Measurements from ENCODE around the gene GFRA1.

GFRA1 gene

GRCh38 chr10:116197946-116198675 is 74.9 kb downstream of the GFRA1 start:
- no peak for TF ChIP-seq MAX (IDR thresholded peaks at IDR 0.05; ENCODE audit: low read depth, low read length)
- TF ChIP-seq CTCF (IDR thresholded peaks at IDR 0.05; ENCODE audit: low read depth, low read length), result no peak
- no peak for TF ChIP-seq POLR2A (IDR thresholded peaks at IDR 0.05; ENCODE audit: extremely low read depth, insufficient read length)
- TF ChIP-seq MYC (IDR thresholded peaks at IDR 0.05; ENCODE audit: low read depth, low read length), result no peak
- no peak for DNase-seq (ENCODE audit: low read depth)
- H3K4me3 ChIP-seq (ENCODE audit: low read depth, low read length), result no peak overlapping the region

GRCh38 chr10:116195583-116195982 is 77.4 kb downstream of the GFRA1 start:
- no peak for DNase-seq (ENCODE audit: low read depth)
- no peak overlapping the region for H3K4me3 ChIP-seq (ENCODE audit: low read depth, low read length)
- TF ChIP-seq POLR2A (IDR thresholded peaks at IDR 0.05; ENCODE audit: extremely low read depth, insufficient read length) (no peak), MAX (IDR thresholded peaks at IDR 0.05; ENCODE audit: low read depth, low read length) (no peak), MYC (IDR thresholded peaks at IDR 0.05; ENCODE audit: low read depth, low read length) (no peak), CTCF (IDR thresholded peaks at IDR 0.05; ENCODE audit: low read depth, low read length) (no peak)

- no peak for DNase-seq (ENCODE audit: low read depth)
- H3K4me3 ChIP-seq (ENCODE audit: low read depth, low read length), result no peak overlapping the region
- TF ChIP-seq MYC (IDR thresholded peaks at IDR 0.05; ENCODE audit: low read depth, low read length) (no peak), POLR2A (IDR thresholded peaks at IDR 0.05; ENCODE audit: extremely low read depth, insufficient read length) (no peak), MAX (IDR thresholded peaks at IDR 0.05; ENCODE audit: low read depth, low read length) (no peak), CTCF (IDR thresholded peaks at IDR 0.05; ENCODE audit: low read depth, low read length) (no peak)
Observed at GRCh38 chr10:116195039-116195438, 78.0 kb downstream of the GFRA1 start.

- TF ChIP-seq POLR2A (IDR thresholded peaks at IDR 0.05; ENCODE audit: extremely low read depth, insufficient read length), result no peak
- no peak for TF ChIP-seq MAX (IDR thresholded peaks at IDR 0.05; ENCODE audit: low read depth, low read length)
- TF ChIP-seq MYC (IDR thresholded peaks at IDR 0.05; ENCODE audit: low read depth, low read length), result no peak
- no peak for TF ChIP-seq CTCF (IDR thresholded peaks at IDR 0.05; ENCODE audit: low read depth, low read length)
- H3K4me3 ChIP-seq (ENCODE audit: low read depth, low read length), result no peak overlapping the region
- DNase-seq (ENCODE audit: low read depth), result no peak
Observed at GRCh38 chr10:116194061-116194460, 78.9 kb downstream of the GFRA1 start.

- no peak for TF ChIP-seq CTCF (IDR thresholded peaks at IDR 0.05; ENCODE audit: low read depth, low read length)
- no peak for TF ChIP-seq POLR2A (IDR thresholded peaks at IDR 0.05; ENCODE audit: extremely low read depth, insufficient read length)
- TF ChIP-seq MYC (IDR thresholded peaks at IDR 0.05; ENCODE audit: low read depth, low read length), result no peak
- no peak for TF ChIP-seq MAX (IDR thresholded peaks at IDR 0.05; ENCODE audit: low read depth, low read length)
- DNase-seq (ENCODE audit: low read depth), result no peak
Observed at GRCh38 chr10:116190883-116191282, 82.1 kb downstream of the GFRA1 start.

More at GRCh38 chr10:116190883-116191282, 82.1 kb downstream of the GFRA1 start:
- H3K4me3 ChIP-seq (ENCODE audit: low read depth, low read length), result no peak overlapping the region

Data from NB4 (cell line).